Keratinocyte (primary cell): Measurements from ENCODE around the gene MRPL43. TPM values are rescaled to one million over a fixed set of nuclear protein-coding genes. Genes with fewer than 3 reads are reported as not detected.

Experiments
- DNase-seq: peaks from one replicate; pipeline ENCODE4 v3.0.0-alpha.2; 2011; ENCODE audit warnings: low read depth, missing footprints, low spot score
- FAIRE-seq: peaks from 2 replicates; lab custom pipeline; 2011; peaks lifted over from hg19 to GRCh38; lab: Jason Lieb, UNC
- H2AFZ ChIP-seq: 2 replicates; pipeline ENCODE4 v1.6.0; 2012; ENCODE audit warnings: low read length, control low read depth, inconsistent platforms; ENCODE audit not compliant: control insufficient read depth
- H3K27ac ChIP-seq: 2 replicates; pipeline ENCODE4 v1.5.1; 2011; ENCODE audit warnings: low read length; ENCODE audit not compliant: control insufficient read depth, insufficient read depth
- H3K27me3 ChIP-seq: 3 replicates; pipeline ENCODE4 v1.6.0; 2011; ENCODE audit warnings: low read length; ENCODE audit not compliant: control insufficient read depth, insufficient read depth; ENCODE audit errors: extremely low read depth
- H3K36me3 ChIP-seq, 2 experiments: 2 replicates in 1 of 2; 3 replicates in 1 of 2; pipeline ENCODE4 v1.5.1; 2011; ENCODE audit warnings: low read length in 2 of 2, mild to moderate bottlenecking in 1 of 2; ENCODE audit not compliant: control insufficient read depth in 2 of 2, insufficient read depth in 2 of 2; ENCODE audit errors: extremely low read depth in 1 of 2
- H3K4me1 ChIP-seq: 3 replicates; pipeline ENCODE4 v1.5.1; 2011; ENCODE audit warnings: low read length; ENCODE audit not compliant: control insufficient read depth, insufficient read depth; ENCODE audit errors: extremely low read depth
- H3K4me2 ChIP-seq: 3 replicates; pipeline ENCODE4 v1.6.0; 2011; ENCODE audit warnings: low read depth, low read length; ENCODE audit not compliant: control insufficient read depth, insufficient read depth; ENCODE audit errors: extremely low read depth
- H3K4me3 ChIP-seq, 3 experiments: fragments of 200-600 bp in 1 of 3; sonication (generic) in 1 of 3; 2 replicates in 2 of 3; 3 replicates in 1 of 3; pipeline ENCODE4 v1.5.1; 2011 to 2016; ENCODE audit warnings: low read length in 3 of 3, mild to moderate bottlenecking in 3 of 3, control low read depth in 2 of 3, inconsistent platforms in 1 of 3, low read depth in 1 of 3, mixed read lengths in 1 of 3, mixed run types in 1 of 3, moderate library complexity in 1 of 3; ENCODE audit not compliant: control insufficient read depth in 2 of 3, insufficient read depth in 2 of 3; ENCODE audit errors: extremely low read depth in 1 of 3
- H3K79me2 ChIP-seq: 2 replicates; pipeline ENCODE4 v1.6.0; 2012; ENCODE audit warnings: low read length; ENCODE audit not compliant: control insufficient read depth, insufficient read depth
- H3K9ac ChIP-seq: 3 replicates; pipeline ENCODE4 v1.6.0; 2011; ENCODE audit warnings: low read length; ENCODE audit not compliant: control insufficient read depth, insufficient read depth; ENCODE audit errors: extremely low read depth
- H3K9me1 ChIP-seq: 3 replicates; pipeline ENCODE4 v1.6.0; 2011; ENCODE audit warnings: low read length; ENCODE audit not compliant: control insufficient read depth, insufficient read depth; ENCODE audit errors: extremely low read depth
- H3K9me3 ChIP-seq: 2 replicates; pipeline ENCODE4 v1.5.1; 2012; ENCODE audit warnings: low read depth, low read length; ENCODE audit not compliant: control insufficient read depth
- H4K20me1 ChIP-seq: 3 replicates; pipeline ENCODE4 v1.6.0; 2011; ENCODE audit warnings: low read length; ENCODE audit not compliant: control insufficient read depth, insufficient read depth; ENCODE audit errors: extremely low read depth
- EZH2 ChIP-seq: IDR thresholded peaks from one replicate; pipeline ENCODE4 v1.6.1; 2012; ENCODE audit warnings: inconsistent platforms, mild to moderate bottlenecking, low read length, moderate library complexity
- dilution Hi-C: fragments of 300-500 bp; cut with MboI; formaldehyde crosslinking; loops from one replicate; pipeline ENCODE4 v1.7.0; 2020; ENCODE audit warnings: low sequenced_read_pairs; ENCODE audit not compliant: extremely low pct_ligation_motif_present
- polyA plus RNA-seq, 5 experiments: library from polyadenylated mRNA; depleted of rRNA in 3 of 5; stranded (reverse) in 3 of 5; stranded (forward) in 1 of 5; unstranded in 1 of 5; fragments of >200 nt; gene quantifications; 1 replicate in 1 of 5; 2 replicates in 3 of 5; 3 replicates in 1 of 5; pipeline versions ENCODE4 v1.2.1 to v1.2.3, GENCODE V29; 2011 to 2012; ENCODE audit warnings: missing spikeins in 2 of 5, low read depth in 1 of 5, low replicate concordance in 1 of 5
- TF ChIP-seq, protein P1 (sequence below), 3 experiments: IDR thresholded peaks in 1 of 3; conservative IDR thresholded peaks in 1 of 3; optimal IDR thresholded peaks in 1 of 3; 2 replicates in 2 of 3; 3 replicates in 1 of 3; pipeline versions ENCODE3 to v1.5.1; 2011; ENCODE audit warnings: low read length in 3 of 3, mild to moderate bottlenecking in 3 of 3, moderate library complexity in 2 of 3, control low read depth in 1 of 3, inconsistent platforms in 1 of 3; ENCODE audit not compliant: insufficient read depth in 2 of 3; ENCODE audit errors: extremely low read depth in 1 of 3

The MRPL43 gene
- polyA plus RNA-seq, 1 donor (not counting 4 experiments of a cell fraction or from before 2014, with no cell fraction given): 71.1 TPM

DNA sequence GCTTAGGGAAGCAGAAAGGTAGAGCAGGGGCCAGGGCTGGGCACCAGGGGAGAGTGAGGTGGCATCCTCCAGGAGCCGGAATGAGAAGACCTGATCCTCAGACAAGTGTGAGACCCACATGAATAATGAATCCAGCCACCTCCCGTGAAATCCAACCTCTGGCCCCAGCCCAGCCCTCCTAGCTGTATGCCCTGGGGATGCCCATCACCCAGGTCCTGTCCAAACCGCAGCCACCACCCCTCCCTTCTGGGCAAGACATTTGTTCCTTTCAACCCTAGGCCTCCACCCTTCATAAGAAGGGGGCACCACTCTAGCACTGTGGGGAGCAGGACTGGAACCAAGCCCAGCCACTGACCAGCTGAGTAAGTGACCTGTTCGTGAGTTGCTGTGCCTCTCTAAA, 33.9 kb upstream of the MRPL43 start:
- dilution Hi-C loops: no loop called here
- H3K9me3 ChIP-seq: no peaks in the 10 kb centered on the region
- no peak for DNase-seq
- no peak overlapping the region for H3K4me2 ChIP-seq
- H3K9ac ChIP-seq: no peak overlapping the region
- FAIRE-seq: no peak
- no peaks in the 10 kb centered on the region for H3K9me1 ChIP-seq
- no peaks in the 10 kb centered on the region for H3K79me2 ChIP-seq
- no peak overlapping the region for H3K27ac ChIP-seq
- no peak overlapping the region for H3K4me3 ChIP-seq
- peaks cover 2% of the 10 kb centered on the region for H3K4me1 ChIP-seq
- no peak overlapping the region for H2AFZ ChIP-seq
- TF ChIP-seq EZH2: no peak
- TF ChIP-seq, protein P1, sequence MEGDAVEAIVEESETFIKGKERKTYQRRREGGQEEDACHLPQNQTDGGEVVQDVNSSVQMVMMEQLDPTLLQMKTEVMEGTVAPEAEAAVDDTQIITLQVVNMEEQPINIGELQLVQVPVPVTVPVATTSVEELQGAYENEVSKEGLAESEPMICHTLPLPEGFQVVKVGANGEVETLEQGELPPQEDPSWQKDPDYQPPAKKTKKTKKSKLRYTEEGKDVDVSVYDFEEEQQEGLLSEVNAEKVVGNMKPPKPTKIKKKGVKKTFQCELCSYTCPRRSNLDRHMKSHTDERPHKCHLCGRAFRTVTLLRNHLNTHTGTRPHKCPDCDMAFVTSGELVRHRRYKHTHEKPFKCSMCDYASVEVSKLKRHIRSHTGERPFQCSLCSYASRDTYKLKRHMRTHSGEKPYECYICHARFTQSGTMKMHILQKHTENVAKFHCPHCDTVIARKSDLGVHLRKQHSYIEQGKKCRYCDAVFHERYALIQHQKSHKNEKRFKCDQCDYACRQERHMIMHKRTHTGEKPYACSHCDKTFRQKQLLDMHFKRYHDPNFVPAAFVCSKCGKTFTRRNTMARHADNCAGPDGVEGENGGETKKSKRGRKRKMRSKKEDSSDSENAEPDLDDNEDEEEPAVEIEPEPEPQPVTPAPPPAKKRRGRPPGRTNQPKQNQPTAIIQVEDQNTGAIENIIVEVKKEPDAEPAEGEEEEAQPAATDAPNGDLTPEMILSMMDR (optimal IDR thresholded peaks at IDR 0.05 in 1 of 3, IDR thresholded peaks at IDR 0.05 in 1 of 3, conservative IDR thresholded peaks at IDR 0.05 in 1 of 3; ENCODE audit: extremely low read depth in 1 of 3, insufficient read depth in 2 of 3, low read length in 3 of 3): no peak
- H4K20me1 ChIP-seq: peaks cover 2% of the 10 kb centered on the region
- no peaks in the 10 kb centered on the region for H3K36me3 ChIP-seq
- H3K27me3 ChIP-seq: peaks cover 4% of the 10 kb centered on the region

DNA sequence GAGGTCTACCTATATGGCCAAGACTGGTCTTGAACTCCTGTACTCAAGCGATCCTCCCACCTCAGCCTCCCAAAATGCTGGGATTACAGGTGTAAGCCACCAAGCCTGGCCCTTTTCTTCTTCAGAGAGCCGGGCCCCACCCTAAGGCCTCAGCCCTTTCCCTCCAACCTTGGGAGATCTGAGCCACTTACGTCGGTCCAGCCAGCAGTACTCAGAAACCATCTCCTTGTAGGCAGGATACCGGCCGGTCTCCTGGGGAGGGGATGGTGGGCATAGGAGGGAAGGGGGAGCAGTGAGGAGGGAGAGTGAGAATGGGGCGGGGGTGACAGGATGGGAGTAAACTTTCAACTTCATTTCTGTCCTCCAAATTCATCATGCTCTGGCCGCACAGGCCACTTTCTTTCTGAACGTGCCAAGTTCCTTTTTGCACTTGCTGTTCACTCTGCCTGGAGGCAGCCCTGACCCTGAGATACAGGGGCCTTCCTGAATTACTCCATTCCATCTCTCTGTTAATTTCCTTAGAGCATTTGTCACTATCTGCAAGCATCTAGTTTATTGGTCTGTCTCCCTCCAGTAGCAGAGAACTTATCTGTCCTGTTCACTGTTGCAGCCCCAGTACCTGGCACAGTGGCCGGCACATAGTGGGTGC, 33.3 kb upstream of the MRPL43 start:
- dilution Hi-C loops: no loop called here
- Histone ChIP-seq H3K9ac (no peak overlapping the region), H3K4me3 (no peak overlapping the region), H3K9me3 (no peaks in the 10 kb centered on the region), H3K4me2 (no peak overlapping the region), H3K36me3 (no peaks in the 10 kb centered on the region), H3K27ac (no peak overlapping the region), H2AFZ (no peak overlapping the region), H3K27me3 (peaks cover 4% of the 10 kb centered on the region), H3K79me2 (no peaks in the 10 kb centered on the region), H3K4me1 (peaks cover 2% of the 10 kb centered on the region), H4K20me1 (peaks cover 2% of the 10 kb centered on the region), H3K9me1 (no peaks in the 10 kb centered on the region)
- no peak for DNase-seq
- TF ChIP-seq EZH2: no peak
- TF ChIP-seq, protein P1 (optimal IDR thresholded peaks at IDR 0.05 in 1 of 3, IDR thresholded peaks at IDR 0.05 in 1 of 3, conservative IDR thresholded peaks at IDR 0.05 in 1 of 3; ENCODE audit: extremely low read depth in 1 of 3, insufficient read depth in 2 of 3, low read length in 3 of 3): no peak
- FAIRE-seq: no peak
